ENCODE measurements around the gene RTN4R.

- no peak for TF ChIP-seq SP2 (IDR thresholded peaks at IDR 0.05; ENCODE audit: low read length)
- no peak for TF ChIP-seq POLR2AphosphoS5 (IDR thresholded peaks at IDR 0.05; ENCODE audit: low read depth, low read length)
- no peak for TF ChIP-seq POLR2A (IDR thresholded peaks at IDR 0.05; ENCODE audit: control extremely low read depth in 1 of 2, low read depth in 2 of 2, low read length in 2 of 2)
These were observed 16.5 kb upstream of the RTN4R start for GRCh38 chr22:20284471-20285086.

Data from H1 (cell line).